Spinal cord (tissue), 10 donors: ENCODE data around the gene VIPR1. TPM values are rescaled to one million over a fixed set of nuclear protein-coding genes. Genes with fewer than 3 reads are reported as not detected.

Experiments used
- DNase-seq, 6 donors: peaks; one replicate each; pipeline versions ENCODE4 v3.0.0 to v3.0.0-alpha.2; 2013 to 2015; ENCODE audit warnings: low spot score in 6 of 6, low read depth in 4 of 6
- H3K27ac ChIP-seq: one replicate; pipeline ENCODE4 v1.5.1; 2013; ENCODE audit warnings: low read depth, low read length, control low read depth
- H3K27me3 ChIP-seq: one replicate; pipeline ENCODE4 v1.6.1; 2013; ENCODE audit warnings: low read length; ENCODE audit not compliant: control insufficient read depth, insufficient read depth
- H3K36me3 ChIP-seq: one replicate; pipeline ENCODE4 v1.6.1; 2013; ENCODE audit warnings: low read length; ENCODE audit not compliant: control insufficient read depth, insufficient read depth
- H3K4me1 ChIP-seq: one replicate; pipeline ENCODE4 v1.6.1; 2013; ENCODE audit warnings: low read length; ENCODE audit not compliant: control insufficient read depth, insufficient read depth
- H3K4me3 ChIP-seq: one replicate; pipeline ENCODE4 v1.5.1; 2013; ENCODE audit warnings: low read depth, low read length, control low read depth
- H3K9me3 ChIP-seq: one replicate; pipeline ENCODE4 v1.6.1; 2013; ENCODE audit warnings: low read length; ENCODE audit not compliant: control insufficient read depth, insufficient read depth
- WGBS: methylation state at CpG from one replicate; pipeline ENCODE4 v1.1.5; 2013; ENCODE audit warnings: missing lambda C conversion rate; ENCODE audit not compliant: insufficient coverage; 5-methylcytosine and 5-hydroxymethylcytosine counted together
- polyA plus RNA-seq, 2 donors: library from polyadenylated mRNA; unstranded; fragments of 120-200 nt; gene quantifications; one replicate each; pipeline ENCODE4 v1.2.1, GENCODE V29; 2013; ENCODE audit not compliant: insufficient read length in 2 of 2
- small RNA-seq: library from RNA; depleted of rRNA; stranded (forward); fragments of <200 nt; gene quantifications from one replicate; pipeline ENCODE3, GENCODE V24; 2014; ENCODE audit warnings: low replicate concordance
- total RNA-seq, 2 donors: library from RNA; depleted of rRNA in 1 of 2; stranded (reverse); fragments of 120-200 nt in 1 of 2; fragments of >200 nt in 1 of 2; gene quantifications; one replicate each; pipeline versions ENCODE4 v1.2.3 to v1.2.4, GENCODE V29; 2013 to 2014
- donor health status: healthy.

Gene VIPR1
- total and polyA plus RNA-seq, 4 donors, result 1.4 to 2.5 (median 1.8) TPM

GRCh38 chr3:42581709-42582473 is 79.4 kb downstream of the VIPR1 start, which contains the start of gene SEC22C:
SEC22C (minus strand) TSS chr3:42581967; CDS start chr3:42569046, 12,921 bp downstream.
- DNase-seq, result peak; percentile 82 to 99 (median 90)
- WGBS, result under 1% methylated on average over 77 of the region's 77 CpGs
- peaks cover 5% of the 10 kb centered on the region for H3K4me1 ChIP-seq

GRCh38 chr3:42582474-42583070 is 80.1 kb downstream of the VIPR1 start:
- no CpG with 5 or more reads among the region's 3 CpGs for WGBS

More at GRCh38 chr3:42581709-42582473, 79.4 kb downstream of the VIPR1 start, which contains the start of gene SEC22C:
- no peaks in the 10 kb centered on the region for H3K27me3 ChIP-seq
- peak within 1 kb of the TSS; percentile 81 for H3K27ac ChIP-seq
- peak within 1 kb of the TSS; percentile 88 for H3K4me3 ChIP-seq
- peaks cover 6% of the 10 kb centered on the region for H3K36me3 ChIP-seq
- H3K9me3 ChIP-seq, result no peaks in the 10 kb centered on the region

More at GRCh38 chr3:42582474-42583070, 80.1 kb downstream of the VIPR1 start:
- Histone ChIP-seq H3K27ac (peak overlapping the region; percentile 81), H3K36me3 (peaks cover 6% of the 10 kb centered on the region), H3K9me3 (no peaks in the 10 kb centered on the region), H3K4me3 (peak overlapping the region; percentile 88), H3K27me3 (no peaks in the 10 kb centered on the region), H3K4me1 (peaks cover 5% of the 10 kb centered on the region)
- DNase-seq, result no peak

Small RNAs within 50 kb of the gene (small RNA-seq; reads per million reads assigned to genes)
- not detected for gene AC092047.1

Other genes with a start within 250 kb of the VIPR1 start
- 10 to 100 TPM in 1 of 2 donors, 1 to 10 TPM in 1; 5.1 to 17.5 TPM for gene CCK, start 236.5 kb upstream of the VIPR1 start, total RNA-seq
- gene CCK, start 236.5 kb upstream of the VIPR1 start, polyA plus RNA-seq, result 10 to 100 TPM; 31.6 to 32.0 TPM
- gene LYZL4, start 92.0 kb upstream of the VIPR1 start, total RNA-seq, result not detected
- not detected for gene LYZL4, start 92.0 kb upstream of the VIPR1 start, polyA plus RNA-seq
- gene SEC22C, start 79.3 kb downstream of the VIPR1 start, total RNA-seq, result 10 to 100 TPM; 62.5 to 67.4 TPM
- gene SEC22C, start 79.3 kb downstream of the VIPR1 start, polyA plus RNA-seq, result 10 to 100 TPM; 40.4 to 44.1 TPM
- gene SS18L2, start 88.2 kb downstream of the VIPR1 start, total RNA-seq, result 10 to 100 TPM; 19.6 to 22.8 TPM
- gene SS18L2, start 88.2 kb downstream of the VIPR1 start, polyA plus RNA-seq, result 10 to 100 TPM; 32.5 to 33.4 TPM
- gene NKTR, start 98.0 kb downstream of the VIPR1 start, total RNA-seq, result 100 to 1,000 TPM in 1 of 2 donors, 10 to 100 TPM in 1; 94.5 to 176 TPM
- 10 to 100 TPM; 80.8 to 96.0 TPM for gene NKTR, start 98.0 kb downstream of the VIPR1 start, polyA plus RNA-seq
- 10 to 100 TPM; 23.8 to 47.4 TPM for gene ZBTB47, start 151.1 kb downstream of the VIPR1 start, total RNA-seq
- gene ZBTB47, start 151.1 kb downstream of the VIPR1 start, polyA plus RNA-seq, result 10 to 100 TPM; 58.8 to 59.5 TPM
- under 1 TPM in 1 of 2 donors, not detected in 1; 0.11 TPM for gene KLHL40, start 182.9 kb downstream of the VIPR1 start, total RNA-seq
- under 1 TPM; 0.21 to 0.38 TPM for gene KLHL40, start 182.9 kb downstream of the VIPR1 start, polyA plus RNA-seq
- gene HHATL, start 200.2 kb downstream of the VIPR1 start, total RNA-seq, result 1 to 10 TPM; 2.1 TPM
- 1 to 10 TPM; 5.0 to 7.2 TPM for gene HHATL, start 200.2 kb downstream of the VIPR1 start, polyA plus RNA-seq